Measurements from ENCODE around the gene SDHAF2.

GRCh38 chr11:61425367-61426131 lies 4.4 kb upstream of the SDHAF2 start:
- TF ChIP-seq EZH2 (IDR thresholded peaks at IDR 0.05; ENCODE audit: insufficient read depth, poor library complexity, severe bottlenecking) (no peak), EZH2phosphoT487 (IDR thresholded peaks at IDR 0.05; ENCODE audit: insufficient read depth, low read depth) (no peak)
